HCEC 1CT (cell line): ENCODE results near the gene C2.
A peak's percentile ranks its signal among the peaks of the same experiment; 100 is the strongest.
"Not testable (repeated sequence)": the region's sequence is repeated elsewhere in the genome, so short reads cannot be mapped to it uniquely, and the experiment has no call there.

Experiments used
- DNase-seq: peaks from one replicate; pipeline ENCODE4 v3.0.0-alpha.2; 2017

The C2 gene

DNA sequence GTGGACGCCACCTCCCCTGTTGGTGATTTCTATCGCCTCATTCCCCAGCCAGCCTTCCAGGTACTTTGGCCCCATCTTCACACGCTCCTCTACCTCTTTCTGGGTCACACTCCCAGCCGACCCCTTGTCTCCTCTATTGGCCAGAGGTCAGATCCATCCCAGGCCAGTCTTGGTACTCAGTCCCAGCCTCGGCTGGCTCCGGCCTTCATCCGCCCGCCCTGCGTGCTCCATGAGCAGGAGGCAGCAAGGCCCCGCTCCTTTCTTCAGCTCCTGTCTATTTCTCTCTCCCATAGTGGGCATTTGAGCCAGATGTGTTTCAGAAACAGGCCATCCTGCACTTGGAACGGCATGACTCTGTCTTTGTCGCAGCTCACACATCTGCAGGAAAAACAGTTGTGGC lies 34.1 kb downstream of the C2 start:
- DNase-seq = no peak

DNA sequence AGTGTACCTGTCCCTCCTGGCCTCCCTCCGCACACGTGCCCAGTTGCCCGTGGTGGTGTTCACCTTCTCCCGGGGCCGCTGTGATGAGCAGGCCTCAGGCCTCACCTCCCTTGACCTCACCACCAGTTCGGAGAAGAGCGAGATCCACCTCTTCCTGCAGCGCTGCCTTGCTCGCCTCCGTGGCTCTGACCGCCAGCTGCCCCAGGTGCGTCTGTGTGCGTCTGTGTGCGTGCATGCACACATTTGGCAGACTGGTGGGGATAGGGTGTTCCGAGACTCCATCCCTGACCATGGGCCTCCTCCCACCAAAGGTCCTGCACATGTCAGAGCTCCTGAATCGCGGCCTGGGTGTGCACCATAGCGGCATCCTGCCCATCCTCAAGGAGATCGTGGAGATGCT lies 36.4 kb downstream of the C2 start:
- DNase-seq = no peak

DNA sequence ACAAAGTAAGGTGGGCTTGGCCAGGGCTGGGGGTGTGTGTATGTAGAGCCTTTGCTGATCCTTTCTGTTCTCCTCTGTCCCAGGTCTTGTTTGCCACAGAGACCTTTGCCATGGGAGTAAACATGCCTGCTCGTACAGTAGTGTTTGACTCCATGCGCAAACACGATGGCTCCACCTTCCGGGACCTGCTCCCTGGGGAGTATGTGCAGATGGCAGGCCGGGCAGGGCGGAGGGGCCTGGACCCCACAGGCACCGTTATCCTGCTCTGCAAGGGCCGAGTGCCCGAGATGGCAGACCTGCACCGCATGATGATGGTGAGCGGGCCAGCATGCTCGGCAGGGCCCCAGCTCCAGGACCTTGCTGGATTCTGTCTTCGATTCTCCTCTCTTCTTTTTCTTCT lies 38.2 kb downstream of the C2 start:
- DNase-seq = no peak

DNA sequence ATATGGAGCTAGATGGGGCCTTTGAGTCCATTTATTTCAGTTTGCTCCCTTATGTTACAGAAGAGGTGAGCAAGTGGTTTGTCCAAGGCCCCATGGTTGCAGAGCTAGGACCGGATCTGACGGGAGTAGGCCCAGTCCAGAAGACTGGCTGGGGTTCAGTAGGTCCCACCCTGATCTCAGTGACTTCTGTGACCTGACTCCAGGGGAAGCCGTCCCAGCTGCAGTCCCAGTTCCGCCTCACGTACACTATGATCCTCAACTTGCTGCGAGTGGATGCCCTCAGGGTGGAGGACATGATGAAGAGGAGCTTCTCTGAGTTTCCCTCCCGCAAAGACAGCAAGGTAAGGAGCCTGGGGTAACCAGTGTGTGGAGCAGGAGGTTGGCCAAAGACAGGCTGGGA lies 39.0 kb downstream of the C2 start:
- DNase-seq = no peak

DNA sequence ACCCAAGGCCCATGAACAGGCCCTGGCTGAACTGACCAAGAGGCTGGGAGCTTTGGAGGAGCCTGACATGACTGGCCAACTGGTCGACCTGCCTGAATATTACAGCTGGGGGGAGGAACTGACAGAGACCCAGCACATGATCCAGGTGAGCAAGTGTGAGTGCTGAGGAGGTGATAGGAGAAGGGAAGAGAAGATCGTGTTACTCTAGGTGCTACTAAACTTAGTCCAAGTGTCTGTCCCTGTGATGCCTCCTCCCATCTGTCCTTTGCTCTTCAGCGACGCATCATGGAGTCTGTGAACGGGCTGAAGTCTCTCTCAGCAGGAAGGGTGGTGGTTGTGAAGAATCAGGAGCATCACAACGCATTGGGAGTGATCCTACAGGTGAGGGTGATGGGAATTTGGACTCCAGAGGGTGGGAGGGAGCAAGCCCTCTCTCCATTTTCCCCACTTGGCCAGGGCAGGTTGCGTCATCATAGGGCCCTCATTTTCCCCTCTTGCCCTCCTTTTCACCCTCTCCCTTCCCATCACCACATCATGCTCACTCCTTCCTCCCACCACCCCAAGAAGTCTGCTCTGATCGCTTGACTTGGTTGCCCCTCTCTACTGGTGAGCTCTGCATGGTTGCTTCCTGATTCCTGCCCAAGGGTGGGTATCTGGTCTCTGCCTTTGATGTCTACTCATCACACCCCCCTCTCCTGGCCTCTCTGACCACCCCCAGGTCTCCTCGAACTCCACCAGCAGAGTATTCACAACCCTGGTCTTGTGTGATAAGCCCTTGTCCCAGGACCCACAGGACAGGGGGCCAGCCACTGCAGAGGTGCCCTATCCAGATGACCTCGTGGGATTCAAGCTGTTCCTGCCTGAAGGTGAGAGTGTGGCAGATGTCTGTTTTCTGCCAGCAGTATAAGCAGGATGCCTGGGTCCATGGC lies 39.7 kb downstream of the C2 start:
- no peak for DNase-seq

DNA sequence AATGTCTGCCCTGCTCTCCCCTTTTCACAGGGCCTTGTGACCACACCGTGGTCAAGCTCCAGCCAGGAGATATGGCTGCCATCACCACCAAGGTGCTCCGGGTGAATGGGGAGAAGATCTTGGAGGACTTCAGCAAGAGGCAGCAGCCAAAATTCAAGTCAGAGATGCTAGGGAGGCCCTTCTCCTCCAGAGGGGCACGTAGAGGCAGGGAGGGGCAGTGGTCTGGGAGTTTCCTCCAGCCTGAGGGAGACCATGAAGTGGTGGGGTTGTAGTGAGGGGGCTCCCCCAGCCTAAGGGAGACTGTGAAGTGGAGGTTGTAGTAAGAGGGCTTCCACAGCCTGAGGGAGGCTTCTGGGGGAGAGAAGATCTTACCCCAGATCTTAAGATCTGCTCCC lies 40.4 kb downstream of the C2 start:
- DNase-seq = no peak

DNA sequence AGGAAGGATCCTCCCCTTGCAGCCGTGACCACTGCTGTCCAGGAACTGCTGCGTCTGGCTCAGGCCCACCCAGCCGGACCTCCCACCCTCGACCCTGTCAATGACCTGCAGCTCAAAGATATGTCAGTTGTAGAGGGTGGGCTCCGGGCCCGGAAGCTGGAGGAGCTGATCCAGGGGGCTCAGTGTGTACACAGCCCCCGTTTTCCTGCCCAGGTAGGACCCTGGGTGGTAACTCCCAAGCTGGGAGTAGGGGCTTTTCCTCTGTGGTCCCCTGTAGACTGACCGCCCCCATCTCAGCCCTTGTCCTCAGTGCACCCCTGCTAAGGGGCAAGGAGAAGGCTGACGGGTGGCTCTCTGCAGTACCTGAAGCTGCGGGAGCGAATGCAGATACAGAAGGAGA lies 40.8 kb downstream of the C2 start:
- DNase-seq = no peak

DNA sequence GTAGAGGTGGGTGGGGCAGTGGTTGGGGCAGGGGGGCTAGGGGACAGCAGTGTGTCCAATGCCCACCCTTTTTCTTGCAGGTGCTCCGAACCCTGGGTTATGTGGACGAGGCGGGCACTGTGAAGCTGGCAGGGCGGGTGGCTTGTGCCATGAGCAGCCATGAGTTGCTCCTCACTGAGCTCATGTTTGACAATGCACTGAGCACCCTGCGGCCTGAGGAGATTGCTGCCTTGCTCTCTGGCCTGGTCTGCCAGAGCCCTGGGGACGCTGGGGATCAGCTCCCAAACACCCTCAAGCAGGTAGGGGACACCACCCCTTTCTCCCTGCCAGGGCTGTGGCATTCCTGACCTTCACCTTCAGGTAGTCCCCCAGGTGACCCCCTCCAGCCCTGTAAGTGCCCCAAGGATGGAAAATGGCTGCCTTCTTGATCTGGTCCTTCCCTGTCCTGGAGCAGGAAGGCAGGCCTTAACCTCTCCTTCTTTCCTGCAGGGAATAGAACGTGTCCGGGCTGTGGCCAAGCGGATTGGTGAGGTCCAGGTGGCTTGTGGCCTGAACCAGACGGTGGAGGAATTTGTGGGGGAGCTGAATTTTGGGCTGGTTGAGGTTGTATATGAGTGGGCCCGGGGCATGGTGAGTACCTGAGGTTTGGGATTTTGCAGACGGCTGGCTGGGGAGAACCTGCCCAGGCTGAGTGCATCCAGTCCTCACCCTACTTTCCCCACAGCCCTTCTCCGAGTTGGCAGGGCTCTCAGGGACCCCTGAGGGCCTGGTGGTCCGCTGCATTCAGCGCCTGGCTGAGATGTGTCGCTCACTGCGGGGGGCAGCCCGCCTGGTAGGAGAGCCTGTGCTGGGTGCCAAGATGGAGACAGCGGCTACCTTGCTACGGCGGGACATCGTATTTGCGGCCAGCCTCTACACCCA lies 41.5 kb downstream of the C2 start:
- no peak for DNase-seq

DNA sequence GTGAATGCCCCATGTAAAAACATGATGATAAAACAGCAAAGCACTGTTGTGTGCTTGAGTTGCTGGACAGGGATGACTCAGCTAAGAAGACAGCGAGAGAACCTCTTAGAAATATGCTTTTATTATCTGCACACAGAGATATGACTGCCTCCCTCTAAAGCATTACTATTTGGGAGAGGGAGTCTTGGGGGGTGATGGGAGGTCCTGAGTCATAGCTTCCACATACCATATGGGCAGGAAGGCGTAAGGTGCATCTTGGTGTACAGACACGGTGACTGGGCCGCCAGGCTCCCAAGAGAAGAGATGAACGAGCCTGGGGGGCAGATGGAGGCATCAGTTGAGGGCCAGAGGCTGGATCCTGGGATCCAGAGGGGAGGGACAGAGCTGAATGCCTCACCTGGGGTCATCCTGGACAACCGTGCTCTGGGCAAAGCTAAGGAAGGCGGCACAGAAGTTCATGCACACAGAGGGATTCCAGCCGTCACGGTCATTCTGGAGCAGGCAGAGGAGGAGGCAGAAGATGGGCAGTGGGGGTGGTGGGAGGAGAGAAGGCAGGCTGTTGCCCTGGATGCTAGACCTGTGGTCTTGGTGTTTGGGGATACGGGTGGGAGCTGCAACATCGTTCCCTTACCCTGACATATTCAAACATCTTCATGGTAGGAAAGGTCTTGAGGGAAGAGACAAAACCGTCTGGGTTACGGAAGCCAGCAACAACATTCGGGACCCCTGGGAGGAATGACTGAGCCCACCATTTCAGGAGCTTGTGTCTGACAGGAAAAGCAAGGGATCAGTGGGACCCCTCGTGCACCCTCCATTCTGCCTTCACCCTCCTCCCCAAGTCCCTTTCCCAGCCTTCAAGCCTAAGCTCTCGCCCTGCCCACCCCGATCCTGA lies 42.4 kb downstream of the C2 start:
- no peak for DNase-seq

DNA sequence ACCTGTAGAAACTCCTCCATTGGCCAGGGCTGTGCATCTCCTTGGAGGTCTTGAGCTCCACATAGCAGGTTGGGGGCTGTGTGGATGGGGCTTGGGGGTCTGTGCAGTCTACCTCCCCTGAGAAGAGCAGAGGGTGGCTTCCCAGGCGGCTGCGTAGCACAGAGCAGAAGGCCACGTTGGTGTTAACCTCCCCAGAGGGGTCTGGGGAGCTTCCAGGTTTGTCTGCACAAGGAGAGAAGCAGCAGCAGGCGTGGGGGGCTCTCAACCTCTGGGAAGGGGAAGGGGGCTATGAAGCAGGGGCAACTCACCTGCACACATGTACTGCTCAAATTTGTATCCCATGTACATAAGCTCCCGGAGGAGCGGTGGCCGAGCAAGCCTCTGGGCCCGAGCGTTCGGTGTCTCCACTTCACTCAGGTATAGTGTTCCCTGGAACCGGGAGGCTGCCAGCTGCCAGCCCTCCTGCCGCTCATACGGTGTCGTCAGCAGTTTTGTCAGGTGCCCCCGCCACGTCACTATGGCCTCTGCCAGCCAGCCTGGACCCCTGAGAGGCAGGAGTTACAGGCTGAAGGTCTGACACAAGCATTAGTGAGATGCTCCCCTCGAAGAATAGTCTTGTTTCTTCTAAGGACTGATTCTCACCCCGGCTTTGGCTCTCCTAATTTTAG lies 43.2 kb downstream of the C2 start:
- DNase-seq = no peak

DNA sequence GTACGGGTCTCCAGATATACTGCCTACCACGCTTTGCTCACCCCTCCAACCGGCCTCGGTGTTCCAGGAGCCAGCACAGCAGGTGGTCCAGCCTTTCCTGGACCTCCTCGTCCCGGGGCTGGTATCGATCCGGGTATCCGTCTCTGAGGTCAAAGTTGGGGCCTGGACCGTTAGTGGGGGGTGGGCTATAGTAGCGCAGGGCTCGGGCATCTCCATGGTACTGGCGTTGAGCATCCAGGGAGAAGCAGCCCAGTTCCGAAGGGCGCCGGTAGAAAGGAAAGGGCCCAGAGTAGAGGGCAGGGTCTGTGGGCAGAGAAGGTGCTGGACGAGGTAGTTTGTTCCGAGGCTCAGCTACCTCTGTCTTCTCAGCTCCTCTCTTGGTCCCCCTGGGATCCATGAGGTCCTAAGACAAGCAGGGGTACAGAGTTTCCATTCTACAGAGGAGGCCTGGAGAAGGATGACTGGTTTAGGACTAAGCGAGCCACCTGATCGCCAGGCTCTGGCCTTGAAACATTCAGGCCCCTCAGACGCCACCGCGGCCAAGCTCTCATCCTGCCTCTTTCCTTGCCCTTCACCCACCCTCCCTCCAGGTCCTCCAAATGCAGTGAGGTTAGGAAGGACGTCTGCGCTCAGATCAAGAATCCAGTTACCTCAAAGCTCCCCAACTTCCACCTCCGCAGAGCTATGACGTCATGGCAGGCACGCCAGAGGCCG lies 43.9 kb downstream of the C2 start:
- no peak for DNase-seq

DNA sequence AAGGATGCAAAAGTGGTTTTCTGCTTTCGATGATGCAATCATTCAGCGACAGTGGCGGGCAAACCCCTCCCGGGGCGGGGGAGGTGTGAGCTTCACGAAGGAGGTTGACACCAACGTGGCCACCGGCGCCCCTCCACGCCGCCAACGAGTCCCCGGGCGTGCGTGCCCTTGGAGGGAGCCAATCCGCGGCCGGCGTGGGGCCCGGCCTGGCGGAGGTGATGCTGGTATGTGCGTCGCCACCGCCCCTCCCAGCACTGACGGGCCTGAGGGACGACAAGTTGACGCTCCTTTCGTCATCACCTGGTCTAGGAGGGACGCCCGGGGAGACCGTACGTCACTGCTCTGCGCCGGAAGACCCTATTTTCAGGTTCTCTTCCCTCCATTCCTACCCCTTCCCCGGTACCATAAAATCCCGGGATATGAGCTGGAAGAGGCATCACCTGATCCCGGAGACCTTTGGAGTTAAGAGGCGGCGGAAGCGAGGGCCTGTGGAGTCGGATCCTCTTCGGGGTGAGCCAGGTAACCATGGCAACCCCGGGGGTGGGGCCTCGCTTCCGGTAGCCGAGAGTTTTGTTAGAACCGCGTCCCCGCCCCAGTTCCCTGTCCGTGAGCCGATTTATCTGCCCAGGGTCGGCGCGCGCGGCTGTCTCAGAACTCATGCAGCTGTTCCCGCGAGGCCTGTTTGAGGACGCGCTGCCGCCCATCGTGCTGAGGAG lies 44.6 kb downstream of the C2 start, which contains the start of gene DXO:
DXO (minus strand) TSS at position 146 of the 716 bp plus-strand sequence. CDS start 463 bp downstream, outside the sequence.
- peak; percentile 97 for DNase-seq

DNA sequence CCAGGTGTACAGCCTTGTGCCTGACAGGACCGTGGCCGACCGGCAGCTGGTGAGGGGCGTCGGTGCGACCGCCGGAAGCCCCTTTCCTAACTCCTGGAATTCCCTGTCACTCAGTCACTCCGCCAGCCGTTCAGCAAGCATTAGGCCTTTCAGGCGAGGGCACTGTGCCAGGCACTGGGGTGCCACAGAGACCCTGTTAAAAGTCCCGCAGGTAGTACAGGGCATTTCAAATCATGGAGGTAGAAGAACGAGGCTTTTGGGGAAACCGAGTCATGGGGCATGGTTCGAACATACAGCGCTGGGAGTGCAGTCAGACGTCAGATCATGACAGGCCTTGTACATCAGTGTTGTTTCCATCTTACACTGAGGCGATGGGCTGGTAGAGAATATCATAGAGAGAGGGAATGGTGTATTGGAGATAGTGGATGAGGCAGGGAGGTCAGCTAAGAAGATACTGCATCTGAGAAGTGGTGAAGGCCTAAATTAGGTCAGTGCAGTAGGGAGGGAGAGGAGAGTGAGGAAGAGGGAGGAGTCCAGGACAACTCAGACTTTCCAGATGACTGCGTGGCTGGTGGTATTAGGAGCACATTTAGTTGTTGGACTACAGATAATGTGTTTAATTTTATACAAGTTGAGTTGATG lies 45.3 kb downstream of the C2 start:
- peak; percentile 53 for DNase-seq

DNA sequence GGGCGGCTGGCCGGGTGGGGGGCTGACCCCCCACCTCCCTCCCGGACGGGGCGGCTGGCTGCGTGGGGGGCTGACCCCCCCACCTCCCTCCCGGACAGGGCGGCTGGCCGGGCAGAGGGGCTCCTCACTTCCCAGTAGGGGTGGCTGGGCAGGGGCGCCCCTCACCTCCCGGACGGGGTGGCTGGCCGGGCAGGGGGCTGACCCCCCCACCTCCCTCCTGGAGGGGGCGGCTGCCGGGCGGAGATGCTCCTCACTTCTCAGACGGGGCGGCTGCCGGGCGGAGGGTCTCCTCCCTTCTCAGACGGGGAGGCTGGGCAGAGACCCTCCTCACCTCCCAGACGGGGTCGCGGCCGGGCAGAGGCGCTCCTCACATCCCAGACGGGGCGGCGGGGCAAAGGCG lies 48.5 kb downstream of the C2 start:
- DNase-seq = not testable (repeated sequence)

DNA sequence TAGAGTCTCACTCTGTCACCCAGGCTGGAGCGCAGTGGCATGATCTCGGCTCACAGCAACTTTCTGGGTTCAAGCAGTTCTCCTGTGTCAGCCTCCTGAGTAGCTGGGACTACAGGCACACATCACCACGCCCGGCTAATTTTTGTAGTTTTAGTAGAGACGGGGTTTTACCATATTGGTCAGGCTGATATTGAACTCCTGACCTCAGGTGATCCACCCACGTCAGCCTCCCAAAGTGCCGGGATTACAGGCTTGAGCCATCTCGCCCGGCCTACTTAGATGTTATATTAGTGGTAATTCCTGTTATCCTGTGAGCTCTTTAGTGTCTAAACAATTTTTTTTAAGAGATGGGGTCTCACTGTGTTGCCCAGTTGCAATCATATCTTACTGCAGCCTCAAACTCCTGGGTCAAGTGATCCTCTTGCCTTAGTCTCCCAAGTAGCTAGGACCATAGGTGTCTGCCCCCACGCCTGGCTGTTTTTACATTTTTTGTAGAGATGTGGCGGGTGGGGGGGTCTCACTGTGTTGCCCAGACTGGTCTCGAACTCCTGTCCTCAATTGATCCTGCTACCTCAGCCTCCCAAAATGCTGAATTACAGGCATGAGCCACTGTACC lies 50.4 kb downstream of the C2 start:
- no peak for DNase-seq

DNA sequence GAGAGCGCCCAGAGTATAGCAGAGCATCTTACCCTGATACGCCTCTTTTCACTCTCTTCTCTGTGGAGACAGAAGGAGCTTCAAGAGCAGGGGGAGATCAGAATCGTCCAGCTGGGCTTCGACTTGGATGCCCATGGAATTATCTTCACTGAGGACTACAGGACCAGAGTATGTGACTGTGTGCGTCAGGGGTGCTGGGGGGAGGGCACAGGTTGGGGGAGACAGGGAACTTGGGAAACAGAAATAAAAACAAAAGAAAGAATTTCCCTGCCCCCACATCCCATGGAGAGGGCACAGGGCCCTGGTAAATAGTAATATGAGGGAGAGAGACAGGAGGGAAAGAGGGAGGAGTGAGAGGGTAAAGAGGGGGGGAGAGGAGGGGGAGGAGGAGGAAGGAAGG lies 51.3 kb downstream of the C2 start:
- DNase-seq = no peak

DNA sequence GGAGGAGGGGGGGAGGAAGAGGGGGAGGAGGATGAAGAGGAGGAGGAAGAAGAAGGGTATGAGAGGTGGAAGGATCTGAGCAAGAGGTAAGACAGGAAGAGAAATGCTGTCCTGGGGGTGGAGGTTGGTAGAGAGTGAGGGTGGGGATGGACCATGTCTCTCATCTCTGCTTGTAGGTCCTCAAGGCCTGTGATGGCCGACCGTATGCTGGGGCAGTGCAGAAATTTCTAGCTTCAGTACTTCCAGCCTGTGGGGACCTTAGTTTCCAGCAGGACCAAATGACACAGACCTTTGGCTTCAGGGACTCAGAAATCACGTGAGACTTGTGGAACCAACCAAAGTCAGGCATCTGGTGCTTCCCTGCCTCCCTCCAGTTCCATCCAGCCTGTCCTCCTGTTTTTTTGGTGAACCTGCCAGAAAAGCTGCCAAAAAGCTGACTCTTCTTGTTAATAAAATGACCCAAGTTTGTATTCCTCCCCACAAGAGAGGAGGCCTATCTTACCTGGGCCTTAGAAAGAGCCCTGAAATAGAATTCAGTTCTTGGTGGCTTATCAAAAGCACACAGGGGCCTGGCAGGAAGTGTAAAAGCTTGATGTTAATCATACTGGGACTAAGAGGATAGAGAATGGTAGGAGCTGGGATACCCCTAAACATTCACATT lies 51.9 kb downstream of the C2 start:
- no peak for DNase-seq

DNA sequence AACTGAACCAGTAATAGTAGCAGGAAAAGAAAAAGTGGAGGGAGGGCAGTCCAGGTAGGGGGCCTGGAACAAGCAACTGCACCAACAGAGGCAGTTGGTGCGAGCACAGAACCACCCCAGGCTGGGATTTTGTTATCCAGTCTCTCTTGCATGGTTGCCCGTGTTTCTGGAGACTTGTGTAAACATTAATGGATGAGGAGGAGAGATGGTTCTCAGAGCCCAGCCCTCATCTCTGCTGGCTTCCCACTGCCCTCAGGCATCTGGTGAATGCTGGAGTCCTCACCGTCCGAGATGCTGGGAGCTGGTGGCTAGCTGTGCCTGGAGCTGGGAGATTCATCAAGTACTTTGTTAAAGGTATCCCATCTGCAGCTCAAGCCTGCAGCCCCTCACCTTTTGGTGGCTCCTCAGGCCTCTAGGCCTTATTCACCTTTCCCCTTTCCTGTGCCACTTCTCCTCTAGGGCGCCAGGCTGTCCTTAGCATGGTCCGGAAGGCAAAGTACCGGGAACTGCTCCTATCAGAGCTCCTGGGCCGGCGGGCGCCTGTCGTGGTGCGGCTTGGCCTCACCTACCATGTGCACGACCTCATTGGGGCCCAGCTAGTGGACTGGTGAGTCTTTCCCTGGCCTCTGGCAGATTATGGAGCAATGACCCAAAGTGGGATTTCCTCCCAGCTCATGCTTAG lies 52.8 kb downstream of the C2 start:
- DNase-seq = not testable (repeated sequence)

DNA sequence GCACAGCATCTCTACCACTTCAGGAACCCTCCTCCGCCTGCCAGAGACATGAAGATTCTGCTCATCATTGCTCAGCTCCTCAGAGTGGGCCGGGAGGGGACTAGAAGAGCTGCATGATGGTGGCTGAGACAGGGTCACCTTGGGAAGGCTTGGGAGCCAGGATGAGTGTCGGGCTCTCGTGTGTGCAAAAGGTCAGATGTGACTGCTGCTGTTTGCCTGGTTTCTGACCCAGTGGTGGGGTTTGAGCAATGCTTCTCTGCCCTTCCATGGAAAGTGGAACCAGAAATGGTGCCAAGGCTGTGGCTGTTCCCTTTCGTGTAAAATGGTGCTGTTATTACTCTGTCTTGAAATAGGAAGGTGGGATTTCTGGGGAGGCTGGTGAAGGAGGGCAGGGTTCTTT lies 53.5 kb downstream of the C2 start:
- not testable (repeated sequence) for DNase-seq
